GM08714 (cell line): ENCODE measurements around the gene PODXL2.

Experiments
- H3K4me3 ChIP-seq: fragments of 200-500 bp; sonication (Bioruptor generic); 2 replicates; pipeline ENCODE4 v1.5.1; 2014; ENCODE audit warnings: mild to moderate bottlenecking, low read length, inconsistent platforms
- ZNF274 ChIP-seq: IDR thresholded peaks from 2 replicates; pipeline ENCODE4 v1.6.1; 2012; ENCODE audit warnings: mild to moderate bottlenecking, low read depth, low read length

PODXL2 gene

GRCh38 chr3:127709320-127710060, 80.5 kb downstream of the PODXL2 start:
- H3K4me3 ChIP-seq = no peak overlapping the region
- TF ChIP-seq ZNF274 = no peak

DNA sequence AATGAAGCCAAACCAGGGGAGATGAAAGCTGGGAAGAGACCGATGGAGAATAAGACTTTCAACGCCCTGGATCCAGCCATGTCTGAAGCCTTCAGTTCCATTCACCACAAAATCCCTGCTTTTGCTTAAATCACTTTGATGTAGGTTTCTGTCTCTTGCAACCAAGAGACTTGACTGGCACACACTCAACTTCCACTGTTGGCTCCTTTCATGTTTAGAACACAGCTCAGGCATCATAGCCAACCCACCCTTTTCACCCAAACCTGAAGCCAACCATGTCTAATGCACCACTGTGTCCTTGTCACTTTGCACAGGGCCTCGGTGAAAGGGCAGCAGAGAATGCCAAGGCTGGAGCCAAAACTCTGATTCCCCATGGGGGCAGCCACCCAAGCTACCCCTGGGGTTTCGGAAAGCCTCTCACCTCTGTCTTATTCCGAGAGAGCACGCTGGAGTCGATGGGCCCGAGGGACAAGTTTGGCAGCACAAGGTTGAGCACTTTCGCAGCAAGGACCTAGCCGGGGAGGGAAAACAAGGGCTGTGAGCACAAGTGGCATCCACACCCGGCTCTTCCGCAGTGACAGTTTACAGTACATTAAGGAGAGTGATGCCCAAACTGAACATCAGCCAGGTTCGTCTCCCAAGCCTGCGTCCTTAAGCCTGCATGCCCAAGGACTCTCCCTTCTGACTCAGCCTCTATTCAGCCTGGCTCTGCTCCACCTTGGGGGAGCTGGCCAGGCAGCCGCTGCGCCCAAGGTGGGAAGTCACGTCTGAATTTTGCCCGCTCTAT, 81.4 kb downstream of the PODXL2 start:
- no peak for TF ChIP-seq ZNF274
- H3K4me3 ChIP-seq = no peak overlapping the region

GRCh38 chr3:127711021-127711695, 82.2 kb downstream of the PODXL2 start:
- TF ChIP-seq ZNF274 = no peak

GRCh38 chr3:127711896-127712295, 82.9 kb downstream of the PODXL2 start:
- no peak for TF ChIP-seq ZNF274
- H3K4me3 ChIP-seq = no peak overlapping the region

More at GRCh38 chr3:127711021-127711695, 82.2 kb downstream of the PODXL2 start:
- H3K4me3 ChIP-seq = no peak overlapping the region

DNA sequence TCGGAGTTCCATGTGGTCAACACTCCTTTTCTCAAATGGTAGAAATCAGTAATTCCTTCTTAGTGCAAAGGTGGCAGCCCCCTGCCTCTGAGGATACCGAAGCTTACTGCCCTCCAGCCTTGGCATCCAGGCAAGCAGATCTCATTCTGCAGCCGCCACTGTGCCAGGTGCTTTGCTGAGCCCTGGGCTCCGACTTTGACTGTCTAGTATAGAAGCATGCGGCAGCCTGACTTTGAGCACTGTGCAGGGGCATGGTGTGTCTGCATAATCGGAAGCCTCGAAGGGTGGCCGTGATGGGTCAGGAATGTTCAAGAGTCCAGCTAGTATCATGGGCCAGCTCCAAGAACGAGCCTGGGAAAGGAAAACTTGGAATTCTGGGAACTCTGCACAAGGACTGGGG, 83.5 kb downstream of the PODXL2 start:
- no peak overlapping the region for H3K4me3 ChIP-seq
- no peak for TF ChIP-seq ZNF274

DNA sequence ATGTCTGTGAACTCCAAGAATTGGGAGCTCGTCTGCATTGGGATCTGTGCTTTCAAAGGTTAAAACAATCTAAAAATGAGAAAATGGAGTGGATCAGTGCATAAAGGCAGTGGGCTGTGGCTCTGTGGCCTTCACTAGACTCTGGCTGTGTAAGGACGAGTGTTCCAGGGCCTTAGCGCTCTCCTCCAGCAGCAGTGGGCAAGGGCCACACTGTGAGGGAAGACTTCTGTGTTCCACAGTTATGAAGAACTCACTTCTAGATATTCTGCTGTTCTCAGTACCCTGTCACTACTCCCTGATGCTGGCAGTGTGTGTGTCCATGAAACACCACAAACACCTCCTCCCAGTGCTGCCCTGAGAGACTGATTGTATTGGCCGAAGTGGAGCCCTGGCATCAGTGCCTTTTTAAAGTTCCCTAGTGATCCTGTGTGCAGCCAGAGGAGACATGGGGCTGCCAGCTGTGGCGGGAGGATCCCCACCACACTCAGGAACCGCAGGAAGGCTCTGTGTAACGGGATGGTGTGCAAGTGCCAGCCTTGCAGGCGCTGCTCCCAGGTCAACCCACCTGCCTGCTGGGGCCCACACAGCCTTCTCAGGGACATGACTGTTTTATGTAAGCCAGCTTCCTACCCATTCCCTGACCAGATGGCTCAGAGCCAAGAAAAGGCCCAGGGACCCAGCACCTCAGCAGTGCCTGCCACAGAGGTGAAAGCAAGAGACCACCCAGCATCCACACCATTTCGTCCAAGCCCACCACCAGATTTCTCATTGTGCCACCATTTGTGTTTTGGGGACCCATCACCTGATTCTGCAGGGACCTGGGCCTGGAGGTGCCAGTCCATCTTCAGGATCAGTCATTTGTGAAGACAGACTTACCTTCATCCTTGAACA, 84.1 kb downstream of the PODXL2 start:
- no peak for TF ChIP-seq ZNF274
- no peak overlapping the region for H3K4me3 ChIP-seq

- TF ChIP-seq ZNF274 = no peak
- no peak overlapping the region for H3K4me3 ChIP-seq
Observed at GRCh38 chr3:127714125-127714571, 85.2 kb downstream of the PODXL2 start.

GRCh38 chr3:127714866-127715265, 85.9 kb downstream of the PODXL2 start:
- H3K4me3 ChIP-seq = no peak overlapping the region
- TF ChIP-seq ZNF274 = no peak

- no peak overlapping the region for H3K4me3 ChIP-seq
- no peak for TF ChIP-seq ZNF274
Observed at GRCh38 chr3:127715532-127715931, 86.5 kb downstream of the PODXL2 start.

GRCh38 chr3:127716384-127716783, 87.4 kb downstream of the PODXL2 start:
- no peak overlapping the region for H3K4me3 ChIP-seq
- no peak for TF ChIP-seq ZNF274

- H3K4me3 ChIP-seq = no peak overlapping the region
- no peak for TF ChIP-seq ZNF274
Observed at GRCh38 chr3:127717357-127718244, 88.6 kb downstream of the PODXL2 start.

GRCh38 chr3:127718245-127718915, 89.4 kb downstream of the PODXL2 start:
- H3K4me3 ChIP-seq = no peak overlapping the region
- no peak for TF ChIP-seq ZNF274
